ENCODE data around the gene BTBD9.

The BTBD9 gene

DNA sequence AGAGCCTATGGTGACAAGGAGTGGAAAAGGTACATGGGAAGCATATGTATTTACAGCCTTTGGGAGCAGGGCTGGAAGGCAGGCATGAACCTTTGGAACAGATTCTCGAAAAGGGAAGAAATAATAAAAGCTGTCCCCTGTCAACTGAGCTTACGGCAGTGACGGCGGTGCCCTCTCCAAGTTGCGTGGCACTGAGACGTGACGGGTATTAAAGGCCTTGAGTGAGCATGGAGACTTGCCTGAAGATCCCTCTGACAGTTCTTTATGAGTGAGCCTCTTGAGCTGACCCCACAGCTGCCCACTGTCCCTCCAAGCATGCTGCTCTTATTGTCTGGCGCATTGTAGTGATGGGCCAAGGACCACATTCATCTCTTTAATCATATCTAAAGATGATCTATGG, 431.7 kb downstream of the BTBD9 start:
- DNase-seq (ENCODE audit: low read depth, low spot score), result no peak

DNA sequence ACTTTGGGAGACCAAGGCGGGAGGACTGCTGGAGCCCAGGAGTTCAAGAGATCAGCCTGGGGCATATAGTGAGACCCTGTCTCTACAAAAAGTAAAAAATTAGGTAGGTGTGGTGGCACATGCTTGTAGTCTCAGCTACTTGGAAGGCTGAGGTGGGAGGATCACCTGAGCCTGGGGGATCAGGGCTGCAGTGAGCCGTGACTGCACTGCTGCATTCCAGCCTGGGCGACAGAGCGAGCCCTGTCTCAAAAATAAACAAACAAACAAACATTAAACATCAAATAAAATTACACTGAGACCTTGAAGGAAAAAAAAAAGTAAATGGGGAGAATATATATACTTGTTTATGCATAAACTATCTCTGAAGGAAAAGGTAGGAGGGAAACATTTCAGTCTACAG, 432.4 kb downstream of the BTBD9 start:
- no peak for DNase-seq (ENCODE audit: low read depth, low spot score)

- no peak for DNase-seq (ENCODE audit: low read depth, low spot score)
Measured at GRCh38 chr6:38198219-38198618, 441.5 kb downstream of the BTBD9 start.

GRCh38 chr6:38195113-38195635, 444.6 kb downstream of the BTBD9 start:
- DNase-seq (ENCODE audit: low read depth, low spot score), result no peak

DNA sequence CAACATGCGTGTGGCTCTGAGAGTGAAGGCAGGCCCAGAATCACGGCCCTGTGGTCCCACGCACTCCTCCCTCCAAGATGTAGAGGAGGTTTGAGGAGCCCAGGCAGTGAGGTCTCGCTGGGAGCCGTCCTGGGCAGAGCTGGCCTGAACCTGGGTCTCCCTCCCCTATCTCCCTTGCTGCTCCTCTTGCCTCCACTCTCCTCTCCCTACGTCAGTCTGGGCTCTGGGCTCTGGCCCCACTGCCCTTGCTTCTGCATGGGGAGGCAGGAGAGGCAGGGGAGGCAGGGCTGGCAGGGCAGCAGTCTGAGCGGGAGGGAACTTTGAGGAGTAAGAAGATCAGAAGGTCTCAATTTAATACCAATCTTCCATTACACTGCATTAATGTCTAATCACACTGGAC, 445.1 kb downstream of the BTBD9 start:
- no peak for DNase-seq (ENCODE audit: low read depth, low spot score)

GRCh38 chr6:38194282-38194572, 445.5 kb downstream of the BTBD9 start:
- no peak for DNase-seq (ENCODE audit: low read depth, low spot score)

DNA sequence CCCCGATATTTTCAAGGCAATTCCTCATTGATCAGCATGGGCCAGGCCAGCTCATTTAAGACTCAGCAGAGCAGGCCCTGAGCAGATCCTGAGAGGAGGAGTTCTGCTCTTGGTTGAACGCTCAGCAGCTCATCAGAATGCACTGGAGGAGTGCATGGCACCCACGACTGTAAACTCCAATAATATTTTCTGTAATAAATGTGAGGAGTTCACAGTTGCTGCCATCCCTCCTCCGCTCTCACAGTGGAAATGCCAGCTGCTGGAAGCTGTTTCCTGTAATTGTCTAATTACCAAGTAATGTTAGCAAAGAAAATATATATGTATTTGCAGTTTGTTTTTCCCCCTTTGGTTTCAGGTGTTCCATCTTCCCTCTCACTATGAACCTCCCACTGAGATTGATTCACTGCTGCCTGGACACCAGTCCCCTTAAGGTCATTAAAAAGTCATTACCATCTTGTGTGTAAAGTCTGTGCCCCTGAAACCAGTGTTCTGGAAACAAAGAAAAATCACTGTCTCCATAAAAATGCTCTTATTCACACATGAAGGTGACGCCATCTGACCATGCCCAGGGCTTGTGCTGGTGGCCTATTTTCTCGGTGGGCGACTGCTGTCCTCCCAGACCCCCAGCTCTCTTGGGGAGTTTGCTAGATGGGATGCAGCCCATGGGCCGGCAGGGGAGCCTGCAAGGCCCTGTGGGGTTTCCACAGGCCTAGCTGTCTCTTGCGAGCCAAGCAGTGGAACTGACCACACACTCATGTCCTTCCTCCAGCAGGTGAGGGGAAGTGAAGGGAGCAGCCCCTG, 446.0 kb downstream of the BTBD9 start:
- no peak for DNase-seq (ENCODE audit: low read depth, low spot score)

DNA sequence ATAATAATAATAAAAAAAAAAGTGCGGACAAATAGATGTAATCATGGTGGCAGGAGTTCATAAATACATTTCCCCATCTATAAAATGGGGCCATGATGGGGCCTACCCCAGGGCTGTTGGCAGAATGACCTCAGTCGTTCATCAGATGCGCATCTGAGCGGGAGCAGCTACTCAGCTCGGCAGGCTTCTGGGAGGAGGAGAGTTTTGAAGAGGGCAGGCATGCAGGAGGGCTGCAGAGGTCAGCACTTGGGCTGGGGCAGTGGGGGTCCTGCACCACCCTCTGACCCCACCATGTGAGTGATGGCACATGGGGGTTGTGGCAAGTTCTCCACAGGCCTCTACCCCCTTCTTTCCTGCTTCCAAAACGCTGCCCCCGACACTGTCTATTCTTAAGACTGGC, 446.7 kb downstream of the BTBD9 start:
- DNase-seq (ENCODE audit: low read depth, low spot score), result no peak

GRCh38 chr6:38192487-38192886, 447.2 kb downstream of the BTBD9 start:
- DNase-seq (ENCODE audit: low read depth, low spot score), result no peak

GRCh38 chr6:38192011-38192410, 447.7 kb downstream of the BTBD9 start:
- DNase-seq (ENCODE audit: low read depth, low spot score), result no peak

- DNase-seq (ENCODE audit: low read depth, low spot score), result no peak
Measured at GRCh38 chr6:38191418-38191817, 448.3 kb downstream of the BTBD9 start.

- DNase-seq (ENCODE audit: low read depth, low spot score), result no peak
Measured at GRCh38 chr6:38188677-38189335, 450.9 kb downstream of the BTBD9 start.

DNA sequence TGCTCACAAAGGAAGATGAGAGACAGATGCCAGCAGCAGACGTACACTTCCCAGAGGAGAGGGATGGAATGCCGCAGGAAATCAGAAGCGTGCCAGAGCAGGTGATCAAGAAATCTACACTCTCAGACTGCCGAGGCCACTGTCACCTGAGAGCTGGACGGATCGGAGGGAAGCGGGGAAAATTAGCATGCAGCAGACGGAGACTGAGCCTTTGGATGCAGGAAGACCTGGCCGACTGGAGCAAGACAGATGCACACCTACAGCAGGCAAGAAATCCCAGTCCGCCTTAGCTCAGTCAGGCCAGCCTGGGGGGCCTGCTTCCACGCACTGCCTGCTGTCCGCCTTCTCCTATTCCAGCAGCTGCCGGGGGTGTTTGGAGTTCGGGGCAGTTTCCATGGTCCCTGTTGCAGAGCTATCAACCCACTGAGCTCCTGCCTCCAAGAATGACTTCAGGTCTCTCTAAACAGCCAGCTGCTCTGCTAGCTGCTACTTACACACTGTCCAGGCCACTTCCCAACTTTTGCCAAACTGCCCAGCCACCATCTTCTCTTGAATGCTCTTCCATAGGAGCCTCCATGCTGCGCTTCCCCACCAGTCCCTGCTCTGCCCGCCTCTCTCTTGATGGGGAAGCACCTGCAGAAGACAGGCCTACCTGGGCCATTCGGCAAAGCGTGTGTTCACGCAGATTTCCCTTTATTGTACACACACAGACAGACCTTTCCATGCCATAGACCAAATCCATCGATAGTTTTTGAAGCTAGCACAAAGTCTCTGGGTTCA, 451.7 kb downstream of the BTBD9 start:
- no peak for DNase-seq (ENCODE audit: low read depth, low spot score)

DNA sequence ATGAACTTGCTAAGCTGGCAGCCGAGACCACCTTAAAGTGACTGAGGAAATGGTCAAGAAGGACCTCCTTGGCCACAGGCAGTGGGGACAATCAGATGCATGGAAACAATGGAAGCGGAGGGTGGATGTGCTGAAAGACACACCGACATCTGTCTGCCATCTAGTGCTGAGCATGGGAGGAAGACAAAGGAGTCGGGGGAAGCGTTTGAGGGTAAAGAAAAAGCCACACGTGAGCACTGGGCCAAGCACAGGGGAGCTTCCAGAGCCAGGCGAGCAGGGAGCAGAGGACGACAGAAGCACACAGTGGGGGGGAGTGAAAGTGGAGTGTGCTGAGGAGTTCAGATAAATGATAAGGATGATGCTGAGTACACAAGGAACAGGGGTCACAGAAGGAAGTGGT, 452.4 kb downstream of the BTBD9 start:
- DNase-seq (ENCODE audit: low read depth, low spot score), result no peak

DNA sequence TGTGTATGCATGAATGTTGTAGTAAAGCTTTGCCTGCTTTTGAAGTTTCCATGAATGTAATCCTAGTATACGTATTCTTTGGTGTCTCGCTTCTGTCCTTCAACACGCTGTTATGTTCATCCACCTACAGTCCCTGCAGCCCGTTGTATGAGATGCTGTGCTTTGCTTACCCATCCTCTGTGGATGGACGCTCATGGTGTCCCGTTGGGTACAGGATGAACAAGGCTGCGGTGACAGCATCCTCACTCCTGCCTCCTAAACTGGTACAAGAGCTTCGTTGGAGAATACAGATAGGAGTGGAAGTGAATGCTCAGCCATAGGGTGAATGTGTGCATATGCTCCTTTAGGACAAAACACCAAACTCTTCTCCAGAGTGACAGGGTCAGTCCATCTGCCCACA, 454.0 kb downstream of the BTBD9 start:
- no peak for DNase-seq (ENCODE audit: low read depth, low spot score)

- DNase-seq (ENCODE audit: low read depth, low spot score), result no peak
Measured at GRCh38 chr6:38185244-38185643, 454.5 kb downstream of the BTBD9 start.

DNA sequence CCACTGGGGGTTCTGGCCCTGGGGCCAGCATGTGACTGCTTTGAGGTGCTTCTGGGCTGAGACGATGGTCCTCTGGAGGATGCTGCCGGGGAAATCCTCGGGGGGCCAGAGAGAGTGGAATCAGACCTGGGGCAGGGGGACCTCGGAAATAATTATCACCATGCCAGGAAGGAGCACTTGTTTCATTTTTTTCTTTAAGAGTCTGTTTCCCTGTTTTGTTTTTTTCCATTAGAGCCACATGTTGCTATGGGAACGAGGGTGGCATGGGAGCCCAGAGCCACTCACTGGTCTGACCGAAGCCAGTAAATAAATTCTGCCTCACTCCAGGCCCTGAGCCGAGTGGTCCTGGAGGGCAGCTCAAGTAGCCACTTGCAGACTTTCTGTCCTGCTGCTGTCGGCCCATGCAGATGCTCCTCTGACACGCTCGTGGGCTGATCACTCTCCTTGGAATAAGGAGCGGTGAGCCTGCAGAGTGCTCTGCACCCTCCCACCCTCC, 455.1 kb downstream of the BTBD9 start:
- no peak for DNase-seq (ENCODE audit: low read depth, low spot score)

DNA sequence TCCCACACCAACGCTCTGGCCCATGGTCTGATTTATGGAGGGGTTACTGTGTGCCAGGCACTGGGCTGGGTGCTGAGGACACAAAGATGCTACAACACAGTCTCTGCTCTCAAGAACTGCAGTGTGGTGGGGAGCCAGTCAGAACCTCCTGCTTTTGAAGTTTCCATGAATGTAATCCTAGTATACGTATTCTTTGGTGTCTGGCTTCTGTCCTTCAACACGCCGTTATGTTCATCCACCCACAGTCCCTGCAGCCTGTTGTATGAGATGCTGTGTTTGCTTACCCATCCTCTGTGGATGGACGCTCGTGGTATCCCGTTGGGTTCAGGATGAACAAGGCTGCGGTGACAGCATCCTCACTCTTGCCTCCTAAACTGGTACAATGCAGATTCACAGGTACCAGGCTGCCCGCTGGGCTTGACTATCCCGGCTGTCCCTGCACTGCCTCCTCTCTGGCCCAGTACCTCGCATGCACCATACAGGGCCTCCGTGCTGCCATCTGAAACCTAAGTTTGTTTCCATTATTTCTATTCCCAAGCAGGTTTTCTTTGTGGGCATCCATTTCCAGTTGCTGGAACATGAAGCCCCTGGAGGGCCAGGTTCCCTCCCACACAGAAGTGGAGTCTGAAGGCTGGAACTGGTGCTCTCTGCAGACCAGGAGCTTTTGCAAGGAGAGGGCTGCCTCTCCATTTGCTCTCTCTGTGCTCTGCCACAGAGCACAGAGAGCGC, 455.7 kb downstream of the BTBD9 start:
- no peak for DNase-seq (ENCODE audit: low read depth, low spot score)

GRCh38 chr6:38182426-38182825, 457.3 kb downstream of the BTBD9 start:
- DNase-seq (ENCODE audit: low read depth, low spot score), result no peak

- DNase-seq (ENCODE audit: low read depth, low spot score), result no peak
Measured at GRCh38 chr6:38180586-38180985, 459.1 kb downstream of the BTBD9 start.

DNA sequence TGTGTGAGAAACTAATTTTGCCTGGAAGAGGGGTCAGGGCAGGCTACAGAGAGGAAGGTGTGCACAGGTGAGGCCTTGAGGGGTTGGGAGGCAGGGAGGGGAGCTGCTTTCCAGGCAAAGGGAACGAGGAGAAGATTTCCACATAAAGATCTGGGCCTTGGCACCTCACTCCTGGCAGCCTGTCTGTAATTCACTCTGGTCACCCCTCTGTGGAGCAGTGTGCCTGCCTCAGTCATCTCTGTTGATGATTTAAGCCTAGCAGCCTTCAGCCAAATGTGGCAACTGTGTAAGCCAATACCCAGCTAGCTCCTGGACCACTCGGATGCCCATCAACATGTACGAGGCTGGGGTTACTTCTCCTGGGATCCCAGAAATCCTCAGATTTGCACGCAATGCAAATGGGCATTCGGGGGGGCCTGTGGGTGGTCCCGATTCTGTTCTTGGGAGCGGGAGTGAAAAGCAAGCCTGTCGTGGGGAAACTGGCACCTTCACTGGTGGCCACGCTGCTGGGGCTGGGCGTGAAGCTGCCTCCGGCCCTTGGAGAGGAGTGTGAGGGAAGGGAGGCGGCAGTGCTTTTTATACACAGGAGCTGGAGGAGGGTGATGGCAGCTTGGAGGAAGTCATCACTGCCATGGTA, 459.8 kb downstream of the BTBD9 start:
- DNase-seq (ENCODE audit: low read depth, low spot score), result no peak
